ENCODE measurements around the gene SLC35F2. TPM values are rescaled to one million over a fixed set of nuclear protein-coding genes. Genes with fewer than 3 reads are reported as not detected.
"Not testable (repeated sequence)": the region's sequence is repeated elsewhere in the genome, so short reads cannot be mapped to it uniquely, and the experiment has no call there.

SLC35F2 gene
- polyA plus RNA-seq, 1 of the 3 experiments (the other 2 are of a cell fraction) = 12.4 TPM

- TF ChIP-seq RCOR1 (IDR thresholded peaks at IDR 0.05; ENCODE audit: low read length) (no peak), FOXJ3 (CRISPR knock-in tag; IDR thresholded peaks at IDR 0.05) (no peak), JUND (IDR thresholded peaks at IDR 0.05) (peak; percentile 26; the same call in 1 of the 2 replicates), ELF1 (IDR thresholded peaks at IDR 0.05) (no peak), RXRA (IDR thresholded peaks at IDR 0.05; ENCODE audit: borderline replicate concordance, low read depth) (no peak), NRF1 (IDR thresholded peaks at IDR 0.05; ENCODE audit: low read depth, low read length) (no peak), FOSL2 (IDR thresholded peaks at IDR 0.05; ENCODE audit: borderline replicate concordance, low read depth) (peak; percentile 41; the same call in 1 of the 2 replicates), GABPA (IDR thresholded peaks at IDR 0.05; ENCODE audit: low read depth) (no peak), MEF2A (IDR thresholded peaks at IDR 0.05; ENCODE audit: borderline replicate concordance, low read depth) (no peak), SMC3 (IDR thresholded peaks at IDR 0.05; ENCODE audit: low read depth, low read length) (no peak), GATA2 (CRISPR knock-in tag; IDR thresholded peaks at IDR 0.05) (no peak), RAD21 (IDR thresholded peaks at IDR 0.05; ENCODE audit: low read length) (no peak), POLR2AphosphoS5 (IDR thresholded peaks at IDR 0.05; ENCODE audit: low read depth, low read length) (no peak), TCF12 (IDR thresholded peaks at IDR 0.05) (peak; percentile 20; the same call in 1 of the 2 replicates), MAX (IDR thresholded peaks at IDR 0.05; ENCODE audit: low read depth) (no peak), USF2 (IDR thresholded peaks at IDR 0.05; ENCODE audit: borderline replicate concordance, low read depth, low read length) (no peak), MXI1 (IDR thresholded peaks at IDR 0.05; ENCODE audit: low read depth, low read length) (no peak), TAF1 (IDR thresholded peaks at IDR 0.05; ENCODE audit: borderline replicate concordance, low read depth, low read length) (no peak), NFIC (IDR thresholded peaks at IDR 0.05; ENCODE audit: borderline replicate concordance) (no peak)
Observed at GRCh38 chr11:107769189-107769588, 89.4 kb downstream of the SLC35F2 start (continued).

- H3K9ac ChIP-seq; H3K4me3 ChIP-seq (ENCODE audit: low read depth in 2 of 2, low read length in 1 of 2); H3K36me3 ChIP-seq (replicated peaks in 1 of 2; ENCODE audit: control insufficient read depth in 1 of 2, insufficient read depth in 2 of 2, low read length in 1 of 2); H3K9me3 ChIP-seq; H3K4me1 ChIP-seq (ENCODE audit: control insufficient read depth in 1 of 2, insufficient read depth in 2 of 2, low read depth in 1 of 2, low read length in 1 of 2); H2AFZ ChIP-seq (ENCODE audit: low read depth); H3K27me3 ChIP-seq (ENCODE audit: insufficient read depth); H3K79me2 ChIP-seq (ENCODE audit: insufficient read depth); H3F3A ChIP-seq (replicated peaks; ENCODE audit: insufficient read depth); POLR2A ChIA-PET; DNase-seq; H3K27ac ChIP-seq (ENCODE audit: low read depth in 2 of 2, low read length in 1 of 2); H4K20me1 ChIP-seq (ENCODE audit: insufficient read depth); H3K4me2 ChIP-seq; H3K9me2 ChIP-seq: not testable (repeated sequence)
- CTCF ChIA-PET = interaction anchor here (0.6 kb wide), 1 partner anchor 11 kb away, joined by 3 read pairs; no protein-coding TSS in a partner anchor
- 6% methylated on average over 5 of the region's 7 CpGs for WGBS (ENCODE audit: low lambda C conversion rate)
Observed at GRCh38 chr11:107758719-107759355, 99.8 kb downstream of the SLC35F2 start.
